Loucy (cell line): Measurements from ENCODE around the gene CDC73.

Experiments used
- H2AFZ ChIP-seq: fragments of 200-600 bp; sonication (generic); 2 replicates; pipeline ENCODE4 v1.6.0; 2016; ENCODE audit warnings: antibody characterized with exemption, mild to moderate bottlenecking, low read length, moderate library complexity
- H3F3A ChIP-seq: fragments of 200-600 bp; 2 replicates; pipeline ENCODE4 v1.6.0; 2016; ENCODE audit warnings: antibody characterized with exemption, low read depth, mild to moderate bottlenecking
- H3K27me3 ChIP-seq: fragments of 200-600 bp; sonication (generic); 2 replicates; pipeline ENCODE4 v1.6.1; 2014; ENCODE audit warnings: low read length, mild to moderate bottlenecking; ENCODE audit not compliant: insufficient read depth, poor library complexity, severe bottlenecking
- H3K36me3 ChIP-seq: fragments of 200-600 bp; sonication (generic); 2 replicates; pipeline ENCODE4 v1.6.1; 2016; ENCODE audit warnings: low read length; ENCODE audit not compliant: insufficient read depth
- H3K4me1 ChIP-seq: fragments of 200-600 bp; sonication (generic); 2 replicates; pipeline ENCODE4 v1.5.1; 2014; ENCODE audit warnings: low read length, mild to moderate bottlenecking; ENCODE audit not compliant: insufficient read depth, poor library complexity, severe bottlenecking
- H3K4me2 ChIP-seq: fragments of 200-600 bp; sonication (generic); 2 replicates; pipeline ENCODE4 v1.6.0; 2014; ENCODE audit warnings: antibody characterized with exemption, low read length, low read depth, mild to moderate bottlenecking; ENCODE audit not compliant: poor library complexity, severe bottlenecking
- H3K4me3 ChIP-seq: fragments of 200-600 bp; sonication (generic); 2 replicates; pipeline ENCODE4 v1.5.1; 2014; ENCODE audit warnings: low read length, mild to moderate bottlenecking, mixed read lengths; ENCODE audit not compliant: poor library complexity, severe bottlenecking
- H3K79me2 ChIP-seq: fragments of 200-600 bp; sonication (generic); 2 replicates; pipeline ENCODE4 v1.6.1; 2014; ENCODE audit warnings: low read length; ENCODE audit not compliant: insufficient read depth
- H3K9ac ChIP-seq: fragments of 200-600 bp; sonication (generic); 2 replicates; pipeline ENCODE4 v1.6.0; 2014; ENCODE audit warnings: mild to moderate bottlenecking, low read depth, low read length, moderate library complexity; ENCODE audit not compliant: poor library complexity, severe bottlenecking
- H3K9me2 ChIP-seq: fragments of 200-600 bp; sonication (generic); replicated peaks from 2 replicates; pipeline ENCODE4 v1.6.1; 2016; ENCODE audit warnings: low read depth, low read length, mixed read lengths
- H3K9me3 ChIP-seq: fragments of 200-600 bp; sonication (generic); 2 replicates; pipeline ENCODE4 v1.6.1; 2014; ENCODE audit warnings: mild to moderate bottlenecking, antibody characterized with exemption, low read length, low read depth; ENCODE audit not compliant: insufficient read depth
- H4K20me1 ChIP-seq: fragments of 200-600 bp; sonication (generic); 2 replicates; pipeline ENCODE4 v1.6.0; 2014; ENCODE audit warnings: antibody characterized with exemption, low read length, mild to moderate bottlenecking; ENCODE audit not compliant: insufficient read depth, poor library complexity, severe bottlenecking
- EZH2phosphoT487 ChIP-seq: fragments of 200-600 bp; IDR thresholded peaks from 2 replicates; pipeline ENCODE4 v1.6.1; 2018; ENCODE audit warnings: antibody characterized with exemption, mild to moderate bottlenecking, moderate library complexity, borderline replicate concordance
- TF ChIP-seq, protein P1 (sequence below): fragments of 200-600 bp; sonication (generic); conservative IDR thresholded peaks from 2 replicates; pipeline ENCODE4 v1.5.1; 2014; ENCODE audit warnings: mild to moderate bottlenecking, antibody characterized with exemption, low read length

CDC73 gene

DNA sequence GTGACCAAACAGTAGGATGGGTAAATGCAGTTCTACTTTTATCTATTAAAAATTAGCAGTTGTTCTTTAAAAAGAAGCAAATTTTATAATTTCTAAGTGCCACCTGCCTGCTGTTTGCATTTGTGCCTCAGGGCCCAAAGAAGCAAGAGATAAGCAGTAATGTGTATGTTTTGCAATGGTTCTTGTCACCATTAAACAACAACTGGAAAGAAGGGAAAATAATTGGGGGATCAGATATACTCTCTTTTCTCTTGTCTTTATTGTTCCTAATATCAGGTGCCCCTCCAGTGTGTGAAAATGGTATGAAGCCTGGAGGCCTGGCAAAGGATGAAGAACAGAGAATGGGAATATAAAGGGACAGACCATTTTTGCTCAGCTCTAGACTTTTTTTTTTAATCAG lies 55.0 kb downstream of the CDC73 start:
- no peaks in the 10 kb centered on the region for H3F3A ChIP-seq
- no peaks in the 10 kb centered on the region for H3K9me3 ChIP-seq
- no peaks in the 10 kb centered on the region for H3K36me3 ChIP-seq
- no peaks in the 10 kb centered on the region for H3K9me2 ChIP-seq
- no peak overlapping the region for H3K9ac ChIP-seq
- no peaks in the 10 kb centered on the region for H3K27me3 ChIP-seq
- no peak overlapping the region for H3K4me3 ChIP-seq
- H4K20me1 ChIP-seq, result peaks cover 40% of the 10 kb centered on the region
- H2AFZ ChIP-seq, result no peak overlapping the region
- no peak overlapping the region for H3K4me2 ChIP-seq
- no peak for TF ChIP-seq EZH2phosphoT487
- TF ChIP-seq, protein P1, sequence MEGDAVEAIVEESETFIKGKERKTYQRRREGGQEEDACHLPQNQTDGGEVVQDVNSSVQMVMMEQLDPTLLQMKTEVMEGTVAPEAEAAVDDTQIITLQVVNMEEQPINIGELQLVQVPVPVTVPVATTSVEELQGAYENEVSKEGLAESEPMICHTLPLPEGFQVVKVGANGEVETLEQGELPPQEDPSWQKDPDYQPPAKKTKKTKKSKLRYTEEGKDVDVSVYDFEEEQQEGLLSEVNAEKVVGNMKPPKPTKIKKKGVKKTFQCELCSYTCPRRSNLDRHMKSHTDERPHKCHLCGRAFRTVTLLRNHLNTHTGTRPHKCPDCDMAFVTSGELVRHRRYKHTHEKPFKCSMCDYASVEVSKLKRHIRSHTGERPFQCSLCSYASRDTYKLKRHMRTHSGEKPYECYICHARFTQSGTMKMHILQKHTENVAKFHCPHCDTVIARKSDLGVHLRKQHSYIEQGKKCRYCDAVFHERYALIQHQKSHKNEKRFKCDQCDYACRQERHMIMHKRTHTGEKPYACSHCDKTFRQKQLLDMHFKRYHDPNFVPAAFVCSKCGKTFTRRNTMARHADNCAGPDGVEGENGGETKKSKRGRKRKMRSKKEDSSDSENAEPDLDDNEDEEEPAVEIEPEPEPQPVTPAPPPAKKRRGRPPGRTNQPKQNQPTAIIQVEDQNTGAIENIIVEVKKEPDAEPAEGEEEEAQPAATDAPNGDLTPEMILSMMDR, result no peak
- H3K79me2 ChIP-seq, result peaks cover 53% of the 10 kb centered on the region
- H3K4me1 ChIP-seq, result peaks cover 11% of the 10 kb centered on the region

DNA sequence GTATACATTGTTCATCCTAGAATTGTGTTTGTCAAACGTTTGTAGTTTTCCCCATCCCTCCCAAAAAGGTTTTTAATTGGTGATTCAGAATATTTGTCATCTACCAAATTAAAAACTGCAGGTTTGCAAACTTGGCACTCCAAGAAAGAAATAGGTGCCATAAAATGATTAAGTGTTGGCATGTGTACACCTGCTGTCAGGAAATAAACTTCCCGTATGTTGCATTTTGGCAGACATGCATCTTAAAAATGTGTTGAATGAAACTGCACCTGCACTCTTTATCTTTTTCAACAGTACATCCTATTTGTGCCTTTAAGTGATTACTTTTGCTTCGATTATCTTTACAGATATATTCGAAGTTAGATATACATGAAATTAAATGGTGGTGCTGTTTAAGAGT lies 57.3 kb downstream of the CDC73 start:
- Histone ChIP-seq H3K9me3 (no peaks in the 10 kb centered on the region), H3F3A (no peaks in the 10 kb centered on the region), H3K9ac (no peak overlapping the region), H2AFZ (no peak overlapping the region), H3K4me2 (no peak overlapping the region), H3K4me1 (peaks cover 11% of the 10 kb centered on the region), H3K27me3 (no peaks in the 10 kb centered on the region), H3K36me3 (no peaks in the 10 kb centered on the region), H3K4me3 (no peak overlapping the region), H3K9me2 (no peaks in the 10 kb centered on the region), H3K79me2 (peaks cover 52% of the 10 kb centered on the region), H4K20me1 (peaks cover 59% of the 10 kb centered on the region)
- no peak for TF ChIP-seq EZH2phosphoT487
- TF ChIP-seq, protein P1, result no peak

DNA sequence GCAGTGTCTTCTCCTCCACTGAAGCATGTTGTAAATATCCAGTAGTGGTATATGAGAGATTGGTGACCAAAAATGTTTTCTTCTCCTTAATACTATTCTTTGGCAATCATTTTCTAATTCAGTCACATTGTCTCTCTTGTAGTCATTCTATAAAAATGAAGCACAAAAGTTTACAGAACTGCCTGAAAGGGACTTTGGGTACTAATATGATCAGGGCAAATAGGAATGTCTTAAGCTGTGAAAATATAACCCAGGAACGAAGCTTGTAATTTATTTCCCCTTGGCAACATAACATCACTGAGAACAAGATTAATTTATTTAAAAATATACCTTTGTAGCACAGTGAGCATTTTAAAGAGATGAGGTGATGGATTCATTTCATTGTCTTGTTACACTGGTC lies 59.7 kb downstream of the CDC73 start:
- H3K4me3 ChIP-seq, result no peak overlapping the region
- H3K9ac ChIP-seq, result no peak overlapping the region
- H3K4me2 ChIP-seq, result no peak overlapping the region
- H2AFZ ChIP-seq, result no peak overlapping the region
- H3K9me3 ChIP-seq, result no peaks in the 10 kb centered on the region
- no peaks in the 10 kb centered on the region for H3K27me3 ChIP-seq
- H3K79me2 ChIP-seq, result peaks cover 51% of the 10 kb centered on the region
- no peaks in the 10 kb centered on the region for H3K9me2 ChIP-seq
- H3F3A ChIP-seq, result no peaks in the 10 kb centered on the region
- TF ChIP-seq EZH2phosphoT487, result no peak
- TF ChIP-seq, protein P1, result no peak
- peaks cover 67% of the 10 kb centered on the region for H4K20me1 ChIP-seq
- peaks cover 15% of the 10 kb centered on the region for H3K4me1 ChIP-seq
- H3K36me3 ChIP-seq, result no peaks in the 10 kb centered on the region
